ENCODE data around the gene C19orf81. TPM values are rescaled to one million over a fixed set of nuclear protein-coding genes. Genes with fewer than 3 reads are reported as not detected.

Gene C19orf81
- total RNA-seq, 1 experiment from 2014 or later: 22.4 TPM

GRCh38 chr19:50652722-50653121 is 3.5 kb downstream of the C19orf81 start:
- peaks cover 28% of the 10 kb centered on the region for H3K4me1 Mint-ChIP-seq
- H3K9me3 Mint-ChIP-seq: peaks cover 9% of the 10 kb centered on the region
- H3K27ac Mint-ChIP-seq: no peak overlapping the region
- DNase-seq (ENCODE audit: low spot score) (no peak), ATAC-seq (no peak)
- H3K27me3 Mint-ChIP-seq (ENCODE audit: low read depth): peaks cover 54% of the 10 kb centered on the region
- ChIA-PET CTCF (interaction anchor here (1.1 kb wide), 1 partner anchor 45 kb away, joined by 5 read pairs; no protein-coding TSS in a partner anchor), POLR2A (no interaction called here)
- no peak for TF ChIP-seq JAZF1 (CRISPR knock-in tag; IDR thresholded peaks at IDR 0.05)
- no peak for TF ChIP-seq OVOL2 (CRISPR knock-in tag; IDR thresholded peaks at IDR 0.05; ENCODE audit: borderline replicate concordance)
- TF ChIP-seq ZNF263 (CRISPR knock-in tag; IDR thresholded peaks at IDR 0.05; ENCODE audit: low read depth): no peak
- no peaks in the 10 kb centered on the region for H3K36me3 Mint-ChIP-seq
- H3K4me3 Mint-ChIP-seq: no peak overlapping the region

GRCh38 chr19:50654882-50655281 is 5.6 kb downstream of the C19orf81 start:
- Mint-ChIP-seq H3K27me3 (ENCODE audit: low read depth) (peaks cover 48% of the 10 kb centered on the region), H3K27ac (no peak overlapping the region), H3K4me1 (peaks cover 23% of the 10 kb centered on the region), H3K36me3 (no peaks in the 10 kb centered on the region), H3K9me3 (peaks cover 9% of the 10 kb centered on the region), H3K4me3 (no peak overlapping the region)
- CTCF ChIA-PET: interaction anchor here (1.1 to 1.5 kb wide), 3 partner anchors 47 to 99 kb away, joined by 3 to 5 read pairs (median 3); no protein-coding TSS in a partner anchor
- DNase-seq (ENCODE audit: low spot score) (no peak), ATAC-seq (no peak)
- peak; percentile 55 for TF ChIP-seq USF2 (CRISPR knock-in tag; IDR thresholded peaks at IDR 0.05)
- TF ChIP-seq USF1 (CRISPR knock-in tag; IDR thresholded peaks at IDR 0.05): 0 out of 2 replicates have a peak, but pooled peaks have one; percentile 54
- no peak for TF ChIP-seq RORB (CRISPR knock-in tag; IDR thresholded peaks at IDR 0.05)
- POLR2A ChIA-PET: no interaction called here

GRCh38 chr19:50657222-50657669 is 8.0 kb downstream of the C19orf81 start:
- peaks cover 36% of the 10 kb centered on the region for H3K4me1 Mint-ChIP-seq
- ATAC-seq: no peak
- no peak for DNase-seq (ENCODE audit: low spot score)
- H3K27me3 Mint-ChIP-seq (ENCODE audit: low read depth): peaks cover 52% of the 10 kb centered on the region
- TF ChIP-seq HMGA2 (CRISPR knock-in tag; IDR thresholded peaks at IDR 0.05): no peak
- TF ChIP-seq TEAD4 (CRISPR knock-in tag; IDR thresholded peaks at IDR 0.05): no peak
- TF ChIP-seq USF1 (CRISPR knock-in tag; IDR thresholded peaks at IDR 0.05): no peak
- TF ChIP-seq FOXK1 (CRISPR knock-in tag; IDR thresholded peaks at IDR 0.05): no peak
- TF ChIP-seq ZNF423 (CRISPR knock-in tag; IDR thresholded peaks at IDR 0.05): no peak
- H3K27ac Mint-ChIP-seq: peak overlapping the region; percentile 90
- H3K9me3 Mint-ChIP-seq: peaks cover 9% of the 10 kb centered on the region
- peak overlapping the region; percentile 99 for H3K4me3 Mint-ChIP-seq
- POLR2A ChIA-PET: no interaction called here
- CTCF ChIA-PET: no interaction called here
- no peaks in the 10 kb centered on the region for H3K36me3 Mint-ChIP-seq

- H3K27me3 Mint-ChIP-seq (ENCODE audit: low read depth): peaks cover 51% of the 10 kb centered on the region
- DNase-seq (ENCODE audit: low spot score): peak; percentile 100
- no peaks in the 10 kb centered on the region for H3K36me3 Mint-ChIP-seq
- H3K9me3 Mint-ChIP-seq: peaks cover 9% of the 10 kb centered on the region
- peak overlapping the region; percentile 99 for H3K4me3 Mint-ChIP-seq
- peaks cover 34% of the 10 kb centered on the region for H3K4me1 Mint-ChIP-seq
- ChIA-PET CTCF (interaction anchor here (0.5 to 1.2 kb wide), 9 partner anchors 9 to 359 kb away, joined by 3 to 8 read pairs (median 4); partner anchors contain the start of gene C19orf81), POLR2A (interaction anchor here (0.6 to 1.0 kb wide), 4 partner anchors 12 to 326 kb away, joined by 3 to 6 read pairs (median 4); no protein-coding TSS in a partner anchor)
- H3K27ac Mint-ChIP-seq: peak overlapping the region; percentile 100
- ATAC-seq: peak; percentile 95
- peak; percentile 64 for TF ChIP-seq NFYB (CRISPR knock-in tag; conservative IDR thresholded peaks at IDR 0.05; ENCODE audit: low read depth)
- TF ChIP-seq SP1 (CRISPR knock-in tag; conservative IDR thresholded peaks at IDR 0.05): peak; percentile 11; the same call in 1 of the 2 replicates
- 0 out of 2 replicates have a peak, but pooled peaks have one; percentile 19 for TF ChIP-seq CREM (CRISPR knock-in tag; IDR thresholded peaks at IDR 0.05)
- TF ChIP-seq NFATC4 (CRISPR knock-in tag; IDR thresholded peaks at IDR 0.05): no peak
- no peak for TF ChIP-seq GABPB1 (CRISPR knock-in tag; IDR thresholded peaks at IDR 0.05)
- no peak for TF ChIP-seq ZNF425 (CRISPR knock-in tag; conservative IDR thresholded peaks at IDR 0.05)
- TF ChIP-seq ATF1 (CRISPR knock-in tag; IDR thresholded peaks at IDR 0.05): no peak
- TF ChIP-seq HMGA2 (CRISPR knock-in tag; IDR thresholded peaks at IDR 0.05): no peak
- no peak for TF ChIP-seq ATF3 (CRISPR knock-in tag; conservative IDR thresholded peaks at IDR 0.05)
- TF ChIP-seq USF2 (CRISPR knock-in tag; IDR thresholded peaks at IDR 0.05): peak; percentile 11; the same call in 1 of the 2 replicates
- no peak for TF ChIP-seq ZNF317 (CRISPR knock-in tag; IDR thresholded peaks at IDR 0.05; ENCODE audit: borderline replicate concordance, low read depth)
- TF ChIP-seq ZMAT4 (CRISPR knock-in tag; IDR thresholded peaks at IDR 0.05): no peak
- TF ChIP-seq PRRX2 (CRISPR knock-in tag; IDR thresholded peaks at IDR 0.05): no peak
Measured at GRCh38 chr19:50657712-50658440, 8.6 kb downstream of the C19orf81 start.
